Neutrophil (primary cell): Measurements from ENCODE around the gene EN1.

Source experiments
- H3K27ac ChIP-seq: fragments of 200-600 bp; sonication (generic); 2 replicates; pipeline ENCODE4 v1.5.1; 2016; ENCODE audit warnings: mild to moderate bottlenecking, moderate library complexity
- H3K27me3 ChIP-seq: fragments of 200-600 bp; sonication (generic); 2 replicates; pipeline ENCODE4 v1.6.0; 2016; ENCODE audit warnings: mild to moderate bottlenecking
- H3K36me3 ChIP-seq: fragments of 200-600 bp; sonication (generic); 2 replicates; pipeline ENCODE4 v1.5.1; 2017
- H3K4me1 ChIP-seq, 2 experiments: fragments of 200-600 bp in 1 of 2; sonication (generic) in 1 of 2; 1 replicate in 1 of 2; 2 replicates in 1 of 2; pipeline versions ENCODE4 v1.5.1 to v1.6.1; 2013 to 2016; ENCODE audit warnings: low read depth in 1 of 2, low read length in 1 of 2, mild to moderate bottlenecking in 1 of 2, moderate library complexity in 1 of 2; ENCODE audit not compliant: control insufficient read depth in 1 of 2, insufficient read depth in 1 of 2
- H3K4me3 ChIP-seq, 2 experiments: fragments of 200-600 bp in 1 of 2; sonication (generic) in 1 of 2; 1 replicate in 1 of 2; 2 replicates in 1 of 2; pipeline ENCODE4 v1.5.1; 2013 to 2016; ENCODE audit warnings: low read depth in 1 of 2, low read length in 1 of 2, mild to moderate bottlenecking in 1 of 2, moderate library complexity in 1 of 2
- H3K9me3 ChIP-seq: fragments of 200-600 bp; sonication (generic); 2 replicates; pipeline ENCODE4 v1.5.1; 2016
- TF ChIP-seq, protein P1 (sequence below): fragments of 200-600 bp; sonication (generic); IDR thresholded peaks from 2 replicates; pipeline ENCODE4 v1.5.1; 2016; ENCODE audit warnings: antibody characterized with exemption

Gene EN1

DNA sequence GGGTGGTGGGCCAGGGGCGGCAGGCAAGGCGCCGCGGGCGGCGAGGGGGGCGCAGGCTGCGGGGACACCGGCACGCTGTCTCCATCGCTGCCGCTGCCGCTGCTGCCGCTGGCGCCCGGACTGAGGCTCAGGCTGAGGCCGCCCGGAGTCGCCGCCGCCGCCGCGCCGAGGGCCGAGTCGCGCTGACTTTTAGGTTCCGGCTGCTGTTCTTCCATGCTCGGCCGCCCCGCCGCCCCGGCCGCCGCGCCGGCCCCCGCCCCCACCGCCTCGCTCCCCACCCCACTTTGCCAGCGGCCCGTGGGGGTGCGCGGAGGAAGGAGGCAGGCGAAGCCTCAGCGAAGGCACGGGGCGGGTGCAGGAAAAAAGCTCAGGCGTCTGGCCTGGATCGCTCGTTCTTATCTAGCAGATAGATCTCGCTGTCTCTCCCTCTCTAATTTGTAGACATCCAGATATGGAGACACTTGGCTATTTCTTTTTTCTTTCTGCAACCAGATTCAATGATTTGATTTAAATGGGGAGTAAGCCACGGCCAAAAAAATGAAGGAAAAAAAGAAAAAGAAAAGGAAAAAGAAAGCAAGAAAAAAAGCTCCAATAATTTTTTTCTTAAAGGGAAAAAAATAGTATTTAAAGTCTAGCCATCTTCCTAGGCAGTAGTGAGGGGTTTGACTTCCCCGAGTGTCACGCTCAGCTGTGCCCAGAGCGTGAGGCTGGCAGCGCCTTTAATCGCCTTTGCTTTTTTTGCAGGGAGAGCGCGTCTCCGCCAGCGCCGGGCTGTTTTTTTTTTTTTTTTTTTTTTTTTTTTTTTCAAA lies at the start of gene EN1:
TSS of gene EN1 (minus strand) at position 696 of the 809 bp plus-strand sequence. CDS start at position 215, 481 bp downstream.
- Histone ChIP-seq H3K9me3 (no peaks in the 10 kb centered on the region), H3K4me3 (no peak within 1 kb of the TSS), H3K4me1 (peaks cover 9 to 10% of the 10 kb centered on the region in 2 experiments), H3K27me3 (peaks cover 100% of the 10 kb centered on the region), H3K36me3 (no peaks in the 10 kb centered on the region), H3K27ac (no peak within 1 kb of the TSS)
- TF ChIP-seq, protein P1, sequence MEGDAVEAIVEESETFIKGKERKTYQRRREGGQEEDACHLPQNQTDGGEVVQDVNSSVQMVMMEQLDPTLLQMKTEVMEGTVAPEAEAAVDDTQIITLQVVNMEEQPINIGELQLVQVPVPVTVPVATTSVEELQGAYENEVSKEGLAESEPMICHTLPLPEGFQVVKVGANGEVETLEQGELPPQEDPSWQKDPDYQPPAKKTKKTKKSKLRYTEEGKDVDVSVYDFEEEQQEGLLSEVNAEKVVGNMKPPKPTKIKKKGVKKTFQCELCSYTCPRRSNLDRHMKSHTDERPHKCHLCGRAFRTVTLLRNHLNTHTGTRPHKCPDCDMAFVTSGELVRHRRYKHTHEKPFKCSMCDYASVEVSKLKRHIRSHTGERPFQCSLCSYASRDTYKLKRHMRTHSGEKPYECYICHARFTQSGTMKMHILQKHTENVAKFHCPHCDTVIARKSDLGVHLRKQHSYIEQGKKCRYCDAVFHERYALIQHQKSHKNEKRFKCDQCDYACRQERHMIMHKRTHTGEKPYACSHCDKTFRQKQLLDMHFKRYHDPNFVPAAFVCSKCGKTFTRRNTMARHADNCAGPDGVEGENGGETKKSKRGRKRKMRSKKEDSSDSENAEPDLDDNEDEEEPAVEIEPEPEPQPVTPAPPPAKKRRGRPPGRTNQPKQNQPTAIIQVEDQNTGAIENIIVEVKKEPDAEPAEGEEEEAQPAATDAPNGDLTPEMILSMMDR = no peak

DNA sequence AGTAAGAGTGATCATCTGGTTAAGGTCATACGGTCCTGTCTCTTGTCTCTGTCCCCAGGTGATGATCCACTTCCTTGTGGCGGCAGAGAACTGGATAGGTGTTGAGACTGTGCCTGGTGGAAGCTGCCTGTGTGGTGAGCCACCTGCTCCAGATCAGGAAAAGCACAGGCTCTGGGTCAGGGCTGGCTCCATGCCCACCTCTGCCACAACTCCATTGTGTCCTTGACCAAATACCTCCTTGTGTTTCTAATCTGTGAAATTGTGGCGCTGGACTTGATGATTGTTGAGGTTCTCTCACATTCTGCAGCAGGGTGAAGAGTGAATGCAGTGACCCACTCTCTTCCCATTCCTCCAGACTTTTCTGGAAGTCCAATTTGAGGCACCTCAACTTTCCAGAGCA lies 45.7 kb upstream of the EN1 start:
- Histone ChIP-seq H3K9me3 (peaks cover 3% of the 10 kb centered on the region), H3K27ac (no peak overlapping the region), H3K27me3 (peaks cover 20% of the 10 kb centered on the region), H3K4me3 (no peak overlapping the region), H3K36me3 (no peaks in the 10 kb centered on the region), H3K4me1 (no peaks in the 10 kb centered on the region)
- TF ChIP-seq, protein P1 = no peak

DNA sequence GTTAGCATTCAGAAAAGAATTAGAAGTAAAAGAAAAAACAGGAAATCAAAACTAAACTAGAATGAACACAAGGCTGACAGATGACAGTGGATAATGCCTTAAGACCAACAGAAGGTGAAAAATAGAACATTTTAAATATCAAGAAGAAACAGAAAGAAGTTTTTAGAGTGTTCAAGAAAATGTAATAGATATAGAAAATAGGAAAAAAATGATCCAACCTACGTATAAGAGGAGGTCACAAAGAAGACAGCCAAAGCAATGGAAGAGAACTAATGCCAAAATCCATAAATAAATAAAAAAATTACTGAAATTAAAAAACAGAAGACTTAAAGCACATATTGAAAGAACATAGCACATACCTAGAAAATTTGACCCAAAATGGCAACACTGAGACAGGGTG lies 42.5 kb upstream of the EN1 start:
- TF ChIP-seq, protein P1 = no peak
- H3K4me3 ChIP-seq = no peak overlapping the region

DNA sequence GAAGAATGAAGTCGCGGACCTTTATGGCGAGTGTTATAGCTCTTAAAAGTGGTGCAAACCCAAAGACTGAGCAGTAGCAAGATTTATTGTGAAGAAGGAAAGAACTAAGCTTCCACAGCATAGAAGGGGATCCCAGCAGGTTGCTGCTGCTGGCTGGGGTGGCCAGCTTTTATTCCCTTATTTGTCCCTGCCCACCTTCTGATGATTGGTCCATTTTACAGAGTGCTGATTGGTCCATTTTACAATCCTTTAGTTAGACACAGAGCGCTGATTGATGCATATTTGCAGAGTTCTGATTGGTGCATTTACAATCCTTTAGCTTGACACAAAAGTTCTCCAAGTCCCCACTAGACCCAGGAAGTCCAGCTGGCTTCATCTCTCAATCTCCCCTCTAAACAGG lies 36.3 kb upstream of the EN1 start:
- Histone ChIP-seq H3K9me3 (no peaks in the 10 kb centered on the region), H3K36me3 (no peaks in the 10 kb centered on the region), H3K27me3 (peaks cover 27% of the 10 kb centered on the region), H3K4me3 (no peak overlapping the region), H3K4me1 (peaks cover 2 to 5% of the 10 kb centered on the region in 2 experiments), H3K27ac (no peak overlapping the region)
- TF ChIP-seq, protein P1 = no peak

More for the DNA sequence above, 42.5 kb upstream of the EN1 start:
- Histone ChIP-seq H3K27ac (no peak overlapping the region), H3K27me3 (peaks cover 20% of the 10 kb centered on the region), H3K4me1 (no peaks in the 10 kb centered on the region), H3K36me3 (no peaks in the 10 kb centered on the region), H3K9me3 (peaks cover 3% of the 10 kb centered on the region)

DNA sequence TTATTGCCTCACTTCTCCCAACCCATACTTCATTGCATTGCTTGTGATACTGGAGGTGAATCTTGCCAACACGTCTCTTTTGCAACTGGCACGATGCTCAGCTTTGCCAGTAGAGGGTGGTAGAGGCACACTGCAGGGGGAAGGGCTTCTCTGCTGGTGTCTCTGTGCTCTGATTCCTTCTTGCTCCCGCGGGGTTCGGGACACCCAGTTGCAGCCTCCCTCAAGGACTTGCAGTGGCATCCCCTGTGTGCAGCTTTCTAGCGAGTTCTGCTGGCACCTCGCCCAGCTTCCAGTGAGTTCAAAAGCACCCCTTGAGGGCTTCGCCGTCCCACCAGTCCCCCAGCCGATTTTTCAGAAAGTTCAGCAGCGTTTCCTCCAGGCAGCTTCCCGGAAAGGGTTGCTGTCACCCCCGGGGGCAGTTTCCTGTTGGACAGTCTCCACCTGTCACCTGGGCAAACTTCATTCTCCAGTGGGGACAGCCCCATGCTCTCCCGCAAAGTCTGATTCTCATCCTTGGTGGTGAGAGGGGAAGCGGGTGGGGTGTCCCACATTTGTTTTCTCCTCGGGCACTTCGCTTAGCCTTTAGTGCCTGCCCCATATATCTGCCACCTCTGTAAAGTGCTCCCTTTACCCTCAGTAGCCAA lies 35.4 kb upstream of the EN1 start:
- Histone ChIP-seq H3K4me1 (peaks cover 2 to 5% of the 10 kb centered on the region in 2 experiments), H3K4me3 (no peak overlapping the region), H3K27ac (no peak overlapping the region), H3K9me3 (no peaks in the 10 kb centered on the region), H3K36me3 (no peaks in the 10 kb centered on the region), H3K27me3 (peaks cover 36% of the 10 kb centered on the region)
- TF ChIP-seq, protein P1 = peak; percentile 44
